ENCODE measurements around the gene ARMC9. TPM values are rescaled to one million over a fixed set of nuclear protein-coding genes. Genes with fewer than 3 reads are reported as not detected.

The ARMC9 gene, protein sequence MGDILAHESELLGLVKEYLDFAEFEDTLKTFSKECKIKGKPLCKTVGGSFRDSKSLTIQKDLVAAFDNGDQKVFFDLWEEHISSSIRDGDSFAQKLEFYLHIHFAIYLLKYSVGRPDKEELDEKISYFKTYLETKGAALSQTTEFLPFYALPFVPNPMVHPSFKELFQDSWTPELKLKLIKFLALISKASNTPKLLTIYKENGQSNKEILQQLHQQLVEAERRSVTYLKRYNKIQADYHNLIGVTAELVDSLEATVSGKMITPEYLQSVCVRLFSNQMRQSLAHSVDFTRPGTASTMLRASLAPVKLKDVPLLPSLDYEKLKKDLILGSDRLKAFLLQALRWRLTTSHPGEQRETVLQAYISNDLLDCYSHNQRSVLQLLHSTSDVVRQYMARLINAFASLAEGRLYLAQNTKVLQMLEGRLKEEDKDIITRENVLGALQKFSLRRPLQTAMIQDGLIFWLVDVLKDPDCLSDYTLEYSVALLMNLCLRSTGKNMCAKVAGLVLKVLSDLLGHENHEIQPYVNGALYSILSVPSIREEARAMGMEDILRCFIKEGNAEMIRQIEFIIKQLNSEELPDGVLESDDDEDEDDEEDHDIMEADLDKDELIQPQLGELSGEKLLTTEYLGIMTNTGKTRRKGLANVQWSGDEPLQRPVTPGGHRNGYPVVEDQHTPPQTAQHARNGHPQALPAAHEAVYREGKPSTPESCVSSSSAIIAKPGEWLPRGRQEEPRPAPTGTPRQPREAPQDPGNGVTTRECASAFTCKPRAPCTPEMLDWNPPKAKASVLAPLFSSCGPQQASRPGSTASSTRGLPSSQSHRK
- total RNA-seq = 1 to 10 TPM; 2.0 to 2.5 TPM

DNA sequence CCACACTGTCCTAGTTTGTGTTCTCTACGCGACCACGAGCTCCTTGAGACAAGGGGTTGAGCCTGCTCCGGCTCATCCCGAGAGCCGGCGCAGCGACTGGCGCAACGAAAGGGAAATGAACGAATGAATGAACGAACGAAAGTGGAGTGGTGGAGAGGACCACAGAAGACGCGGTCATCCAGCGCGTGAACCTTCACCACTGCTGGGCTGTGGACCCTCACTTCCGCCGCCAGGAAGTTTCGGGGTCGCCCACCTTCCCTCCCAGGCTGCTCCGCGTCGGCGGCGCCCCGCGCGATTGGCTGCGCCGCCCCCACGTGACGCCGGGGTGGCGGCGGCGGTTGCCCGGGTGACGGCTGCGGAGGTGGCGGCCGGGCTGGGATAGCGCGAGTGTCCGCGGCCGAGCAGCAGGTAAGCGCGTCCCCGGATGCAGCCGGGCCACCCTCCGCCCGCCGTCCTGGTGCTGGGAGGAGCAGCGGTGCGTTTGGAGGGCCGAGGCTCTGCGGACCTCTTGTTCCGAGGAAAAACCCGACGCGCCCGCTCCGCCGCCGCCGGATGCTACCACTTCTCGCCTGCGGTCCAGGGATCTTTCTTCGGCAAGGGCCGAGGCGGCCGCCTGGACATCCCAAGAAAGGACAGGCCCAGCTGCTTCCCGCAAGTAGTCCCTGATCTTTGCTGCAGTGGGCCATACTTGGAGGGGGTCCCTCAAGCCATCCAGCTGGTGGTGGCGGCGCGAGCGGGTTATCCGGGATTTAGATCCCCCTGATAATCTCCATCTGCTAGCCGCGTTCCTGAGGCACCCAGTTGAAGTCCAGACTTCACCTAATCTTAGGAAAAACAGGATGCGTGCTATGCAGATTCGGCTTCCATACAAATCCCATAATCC is at the start of gene ARMC9:
TSS of gene ARMC9 (plus strand) at position 341 of the 883 bp plus-strand sequence. CDS start 7,608 bp downstream, outside the sequence.
- Mint-ChIP-seq H3K9me3 (no peaks in the 10 kb centered on the region), H3K4me1 (peaks cover 10% of the 10 kb centered on the region), H3K27ac (peak within 1 kb of the TSS; percentile 48), H3K4me3 (peak within 1 kb of the TSS; percentile 90), H3K27me3 (peaks cover 20% of the 10 kb centered on the region), H3K36me3 (no peaks in the 10 kb centered on the region)
- DNase-seq (peak; percentile 87), ATAC-seq (ENCODE audit: low read depth) (peak; percentile 91)
- POLR2A ChIA-PET = interaction anchor here (1.3 kb wide), 1 partner anchor 195 kb away, joined by 3 read pairs; no protein-coding TSS in a partner anchor

DNA sequence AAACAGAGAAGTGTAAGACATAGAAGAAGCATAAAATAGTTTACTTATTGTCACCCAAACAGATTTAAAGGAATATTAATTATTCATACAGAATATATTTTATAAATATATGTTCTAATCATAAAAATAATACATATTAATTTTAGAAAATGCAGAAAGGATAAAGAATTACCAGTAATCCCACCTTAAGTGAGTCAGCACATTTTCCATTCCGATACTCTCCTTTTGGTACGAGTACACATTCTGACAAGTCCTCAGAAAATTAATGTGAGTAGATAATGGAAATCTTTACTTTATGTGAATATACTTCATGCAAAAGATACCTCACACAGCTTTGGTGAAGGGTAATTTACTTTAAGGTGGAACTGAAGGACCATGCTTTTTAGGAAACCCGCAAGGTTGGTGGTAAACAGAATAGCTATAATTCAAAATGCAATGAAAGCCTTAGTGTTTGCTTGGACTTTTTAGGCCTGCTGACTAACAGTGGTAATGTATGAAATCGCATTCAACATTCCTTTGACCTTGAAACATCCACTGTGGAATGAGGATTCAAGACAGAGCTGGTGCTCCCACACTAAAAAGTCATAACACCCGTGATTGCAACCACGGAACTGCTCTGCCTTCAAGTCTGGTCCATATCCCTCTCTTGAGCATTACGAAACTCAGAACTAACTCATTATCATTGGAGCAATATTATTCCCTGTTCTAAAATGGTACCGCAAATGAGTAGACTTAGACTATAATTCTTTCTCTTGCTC is 45.5 kb upstream of the ARMC9 start:
- POLR2A ChIA-PET = no interaction called here
- H3K27me3 Mint-ChIP-seq = no peaks in the 10 kb centered on the region
- no peak for ATAC-seq (ENCODE audit: low read depth)
- no peaks in the 10 kb centered on the region for H3K4me1 Mint-ChIP-seq
- no peak for DNase-seq
- H3K27ac Mint-ChIP-seq = no peak overlapping the region
- peaks cover 10% of the 10 kb centered on the region for H3K36me3 Mint-ChIP-seq
- H3K9me3 Mint-ChIP-seq = no peaks in the 10 kb centered on the region
- no peak overlapping the region for H3K4me3 Mint-ChIP-seq

DNA sequence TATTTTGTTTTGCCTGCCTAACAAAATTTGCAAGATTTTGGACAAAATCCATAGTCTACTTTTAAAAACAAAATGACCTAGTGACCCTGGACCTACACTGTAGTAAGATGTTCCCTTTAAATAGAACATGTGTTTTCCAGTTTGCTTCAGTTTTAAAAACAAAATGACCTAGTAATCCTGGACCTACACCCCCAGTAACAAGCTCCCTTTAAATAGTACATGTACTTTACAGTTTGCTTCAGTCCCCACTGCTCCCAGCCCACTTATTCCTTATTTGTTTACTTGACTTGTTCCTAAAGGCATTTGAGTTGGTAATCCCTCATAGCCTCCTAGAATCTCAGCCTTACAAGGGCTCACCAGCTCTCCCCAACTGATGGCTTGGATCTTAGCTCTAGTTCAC is 39.1 kb upstream of the ARMC9 start:
- Mint-ChIP-seq H3K27ac (no peak overlapping the region), H3K9me3 (no peaks in the 10 kb centered on the region), H3K36me3 (peaks cover 11% of the 10 kb centered on the region), H3K4me1 (peaks cover 12% of the 10 kb centered on the region), H3K4me3 (no peak overlapping the region), H3K27me3 (no peaks in the 10 kb centered on the region)
- no peak for DNase-seq
- no peak for ATAC-seq (ENCODE audit: low read depth)
- POLR2A ChIA-PET = no interaction called here

- no peak for ATAC-seq (ENCODE audit: low read depth)
- Mint-ChIP-seq H3K27me3 (no peaks in the 10 kb centered on the region), H3K27ac (no peak overlapping the region), H3K4me3 (no peak overlapping the region), H3K36me3 (peaks cover 10% of the 10 kb centered on the region), H3K9me3 (no peaks in the 10 kb centered on the region), H3K4me1 (peaks cover 12% of the 10 kb centered on the region)
- no peak for DNase-seq
- POLR2A ChIA-PET = no interaction called here
These were observed 37.7 kb upstream of the ARMC9 start for GRCh38 chr2:231160701-231161100.

DNA sequence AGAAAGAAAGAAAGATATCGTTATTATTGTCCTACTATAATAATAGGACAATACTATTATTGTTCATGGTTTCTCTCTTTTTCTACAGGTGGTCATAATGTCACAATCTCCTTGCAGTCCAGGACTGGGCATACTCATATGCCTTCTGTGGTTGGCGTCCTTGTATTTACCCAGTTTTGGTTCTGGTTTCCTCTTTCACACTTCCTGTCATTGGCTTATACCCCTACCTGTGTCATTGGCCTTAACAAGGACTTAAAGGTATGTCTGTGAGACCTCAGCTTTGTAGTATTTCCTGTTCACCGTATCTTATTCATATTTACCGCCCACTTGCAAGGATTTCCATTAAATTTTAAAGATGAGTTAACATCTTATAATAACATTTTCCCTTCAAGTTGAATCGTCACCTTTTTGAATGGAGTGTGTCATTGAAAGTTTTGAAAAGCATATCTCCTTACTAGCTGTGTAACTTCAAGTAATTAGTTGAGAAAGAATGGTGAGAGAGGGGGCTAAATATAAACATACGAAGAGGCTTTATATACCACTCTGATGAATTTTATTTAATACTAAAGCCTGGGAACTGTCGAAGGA is 37.1 kb upstream of the ARMC9 start:
- POLR2A ChIA-PET = no interaction called here
- Mint-ChIP-seq H3K4me3 (peak overlapping the region; percentile 29), H3K9me3 (no peaks in the 10 kb centered on the region), H3K27ac (peak overlapping the region; percentile 10), H3K4me1 (peaks cover 12% of the 10 kb centered on the region), H3K27me3 (no peaks in the 10 kb centered on the region), H3K36me3 (peaks cover 10% of the 10 kb centered on the region)
- ATAC-seq (ENCODE audit: low read depth) = peak; percentile 89
- DNase-seq = no peak

DNA sequence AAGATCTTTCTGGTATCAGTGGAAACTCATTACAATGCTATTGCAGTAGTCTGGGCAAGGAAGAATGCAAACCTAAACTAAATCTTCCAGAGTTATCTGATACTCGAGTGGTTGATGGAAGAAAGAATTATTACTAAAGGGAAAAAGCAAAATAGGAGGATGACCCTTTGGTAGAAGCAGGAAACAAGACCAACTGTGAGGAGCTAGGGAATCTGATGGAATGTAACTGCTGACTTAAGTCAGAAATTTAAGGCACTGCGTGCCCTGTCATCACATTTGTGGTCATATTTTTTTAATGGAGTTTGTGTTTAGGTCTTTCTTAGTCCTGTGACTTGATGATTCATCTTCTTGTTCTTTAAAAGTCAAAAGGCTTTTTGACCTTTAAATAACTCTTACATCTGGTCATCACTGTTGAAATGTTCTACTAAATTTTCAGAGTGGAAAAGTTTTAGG is 36.5 kb upstream of the ARMC9 start:
- POLR2A ChIA-PET = no interaction called here
- no peaks in the 10 kb centered on the region for H3K9me3 Mint-ChIP-seq
- H3K27ac Mint-ChIP-seq = no peak overlapping the region
- H3K27me3 Mint-ChIP-seq = no peaks in the 10 kb centered on the region
- H3K36me3 Mint-ChIP-seq = peaks cover 14% of the 10 kb centered on the region
- ATAC-seq (ENCODE audit: low read depth) = no peak
- no peak for DNase-seq
- H3K4me3 Mint-ChIP-seq = no peak overlapping the region
- H3K4me1 Mint-ChIP-seq = peaks cover 12% of the 10 kb centered on the region

DNA sequence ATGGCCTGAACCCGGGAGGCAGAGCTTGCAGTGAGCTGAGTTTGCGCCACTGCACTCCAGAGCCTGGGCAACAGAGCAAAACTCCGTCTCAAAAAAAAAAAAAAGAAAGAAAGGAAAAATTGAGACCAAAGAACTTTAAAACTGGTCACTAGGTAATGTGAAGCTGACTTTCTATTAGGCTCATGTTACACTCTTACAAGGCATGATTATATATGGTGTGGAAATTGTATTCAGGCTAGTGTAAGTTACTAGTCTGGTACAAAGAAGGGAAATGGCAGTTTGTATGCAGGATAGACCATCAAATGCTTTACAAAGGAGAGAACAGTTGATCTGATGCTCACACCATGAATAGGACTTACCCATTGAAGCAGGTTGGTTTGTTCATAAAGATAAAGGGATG is 35.4 kb upstream of the ARMC9 start:
- Mint-ChIP-seq H3K27ac (no peak overlapping the region), H3K9me3 (no peaks in the 10 kb centered on the region), H3K4me3 (no peak overlapping the region), H3K4me1 (peaks cover 12% of the 10 kb centered on the region), H3K36me3 (peaks cover 21% of the 10 kb centered on the region), H3K27me3 (no peaks in the 10 kb centered on the region)
- DNase-seq (no peak), ATAC-seq (ENCODE audit: low read depth) (no peak)
- POLR2A ChIA-PET = no interaction called here

DNA sequence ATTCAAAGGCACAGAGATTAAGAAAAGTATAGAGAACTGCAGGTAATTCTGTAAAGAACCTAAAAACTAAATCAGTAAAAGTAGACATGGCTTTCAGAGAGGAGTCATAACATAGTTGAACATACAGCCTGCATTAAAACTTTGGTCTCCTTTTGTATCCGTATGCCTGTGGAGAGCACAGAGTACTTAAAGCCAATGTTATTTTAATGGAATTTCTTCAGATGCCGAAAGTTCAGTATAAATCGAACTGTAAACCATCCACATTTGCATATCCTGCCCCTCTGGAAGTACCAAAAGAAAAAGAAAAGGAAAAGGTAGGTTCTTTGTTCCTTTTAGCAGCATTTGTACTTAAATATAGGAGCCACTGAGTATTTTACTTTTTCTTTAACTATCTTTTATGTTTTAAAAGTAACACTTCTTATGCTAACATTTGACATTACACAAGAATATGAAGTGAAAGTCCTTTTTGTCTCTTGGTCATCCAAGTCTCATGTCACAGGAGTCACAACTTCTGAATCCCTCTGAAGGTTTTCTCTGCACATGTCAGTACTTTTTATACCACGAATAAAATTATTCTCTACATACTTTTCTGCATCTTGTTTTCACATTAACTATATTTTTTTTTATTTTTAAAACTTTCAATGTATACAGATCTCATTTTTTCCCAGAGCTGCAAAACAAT is 34.9 kb upstream of the ARMC9 start:
- DNase-seq = no peak
- no peaks in the 10 kb centered on the region for H3K27me3 Mint-ChIP-seq
- H3K4me1 Mint-ChIP-seq = peaks cover 12% of the 10 kb centered on the region
- peaks cover 24% of the 10 kb centered on the region for H3K36me3 Mint-ChIP-seq
- ATAC-seq (ENCODE audit: low read depth) = no peak
- no peak overlapping the region for H3K27ac Mint-ChIP-seq
- H3K4me3 Mint-ChIP-seq = no peak overlapping the region
- POLR2A ChIA-PET = no interaction called here
- H3K9me3 Mint-ChIP-seq = no peaks in the 10 kb centered on the region

DNA sequence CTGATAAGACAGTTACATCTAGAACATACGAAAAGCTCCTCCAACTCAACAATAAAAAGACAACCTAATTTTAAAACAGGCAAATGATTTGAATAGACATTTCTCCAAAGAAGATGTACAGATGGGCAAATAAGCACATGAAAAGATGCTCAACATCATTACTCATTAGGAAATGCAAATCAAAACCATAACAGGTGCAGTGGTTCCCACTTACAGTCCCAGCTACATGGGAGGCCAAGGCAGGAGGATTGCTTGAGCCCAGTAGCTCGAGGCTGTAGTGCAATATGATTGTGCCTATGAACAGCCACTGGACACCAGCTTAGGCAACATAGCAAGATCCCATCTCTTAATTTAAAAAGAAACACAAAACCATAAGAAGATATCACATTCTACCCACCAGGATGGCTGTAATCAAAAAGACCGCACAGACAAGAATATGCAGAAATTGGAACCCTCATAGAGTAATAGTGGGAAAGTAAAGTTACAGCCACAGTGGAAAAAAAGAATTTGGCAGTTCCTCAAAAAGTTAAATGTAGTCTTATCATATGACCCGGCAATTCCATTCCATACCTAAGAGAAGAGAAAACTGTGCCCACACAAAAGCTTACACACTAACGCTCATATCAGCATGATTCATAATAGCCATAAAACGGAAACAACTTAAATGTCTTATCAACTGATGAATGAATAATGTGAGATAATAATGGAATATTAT is 30.5 kb upstream of the ARMC9 start:
- Mint-ChIP-seq H3K4me3 (no peak overlapping the region), H3K27ac (no peak overlapping the region), H3K9me3 (no peaks in the 10 kb centered on the region), H3K4me1 (no peaks in the 10 kb centered on the region), H3K36me3 (peaks cover 35% of the 10 kb centered on the region), H3K27me3 (no peaks in the 10 kb centered on the region)
- DNase-seq = no peak
- ATAC-seq (ENCODE audit: low read depth) = no peak
- POLR2A ChIA-PET = no interaction called here

DNA sequence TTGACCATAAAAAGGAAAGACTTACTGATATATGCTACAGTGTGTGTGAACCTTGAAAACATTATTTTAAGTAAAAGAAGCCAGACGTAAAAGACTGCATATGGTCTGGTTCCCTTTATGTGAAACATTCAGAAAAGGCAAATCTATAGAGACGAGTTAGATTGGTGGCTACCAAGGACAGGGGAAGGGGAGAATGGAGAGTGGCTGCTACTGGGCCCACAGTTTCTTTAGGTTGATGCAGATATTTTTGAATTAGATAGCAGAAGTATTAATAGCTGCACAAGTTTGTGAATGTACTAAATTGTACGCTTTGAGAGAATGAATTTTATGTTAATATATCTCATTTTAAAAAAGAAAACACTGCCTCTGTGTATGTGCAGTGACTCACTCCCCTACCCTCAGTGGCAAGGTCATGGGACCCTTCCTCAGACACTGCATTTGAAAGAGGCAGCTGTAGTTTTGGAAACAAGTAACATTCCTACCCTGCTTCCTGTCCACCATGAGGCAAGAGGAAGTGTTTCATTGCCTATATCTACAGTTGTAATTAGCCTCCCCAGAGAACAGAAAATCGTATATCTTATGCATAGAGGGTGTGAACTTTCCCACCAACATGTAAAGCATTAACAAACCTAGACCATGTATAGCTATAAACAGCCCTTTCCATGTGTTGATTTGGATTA is 29.8 kb upstream of the ARMC9 start:
- H3K27ac Mint-ChIP-seq = no peak overlapping the region
- ATAC-seq (ENCODE audit: low read depth) = no peak
- POLR2A ChIA-PET = no interaction called here
- no peaks in the 10 kb centered on the region for H3K4me1 Mint-ChIP-seq
- H3K4me3 Mint-ChIP-seq = no peak overlapping the region
- H3K9me3 Mint-ChIP-seq = no peaks in the 10 kb centered on the region
- no peaks in the 10 kb centered on the region for H3K27me3 Mint-ChIP-seq
- H3K36me3 Mint-ChIP-seq = peaks cover 35% of the 10 kb centered on the region
- no peak for DNase-seq

DNA sequence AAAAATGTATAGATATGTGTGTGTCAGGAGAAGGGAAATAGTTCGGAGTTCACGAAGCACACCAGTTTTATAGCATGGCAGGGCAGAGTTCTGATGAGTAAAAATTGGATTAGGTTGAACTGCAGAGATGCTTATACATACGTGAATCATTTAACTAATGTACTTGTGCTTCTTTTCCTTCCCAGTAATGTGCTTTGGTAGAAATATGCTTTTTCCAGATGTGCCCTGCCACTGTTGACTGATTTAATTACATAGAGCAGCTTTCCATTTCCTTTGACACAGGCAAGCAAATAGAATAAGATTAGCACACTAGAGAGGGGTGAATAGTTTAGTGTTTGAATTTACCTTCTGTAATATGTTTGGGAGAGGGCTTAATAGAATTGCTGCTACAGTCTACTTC is 28.9 kb upstream of the ARMC9 start:
- ATAC-seq (ENCODE audit: low read depth) = no peak
- H3K36me3 Mint-ChIP-seq = peaks cover 35% of the 10 kb centered on the region
- DNase-seq = no peak
- no peak overlapping the region for H3K27ac Mint-ChIP-seq
- POLR2A ChIA-PET = no interaction called here
- H3K4me1 Mint-ChIP-seq = no peaks in the 10 kb centered on the region
- H3K4me3 Mint-ChIP-seq = no peak overlapping the region
- no peaks in the 10 kb centered on the region for H3K27me3 Mint-ChIP-seq
- no peaks in the 10 kb centered on the region for H3K9me3 Mint-ChIP-seq
